ENCODE data around the gene NFATC2. TPM values are rescaled to one million over a fixed set of nuclear protein-coding genes. Genes with fewer than 3 reads are reported as not detected.

NFATC2 gene
- total RNA-seq, 1 experiment from 2014 or later = 5.0 TPM

- TF ChIP-seq YY1 (IDR thresholded peaks at IDR 0.05; ENCODE audit: extremely low read depth, insufficient replicate concordance, low read depth, low read length) (no peak), EZH2 (IDR thresholded peaks at IDR 0.05) (no peak), ZBTB33 (IDR thresholded peaks at IDR 0.05; ENCODE audit: extremely low read depth, insufficient replicate concordance, low read length) (no peak), ELF1 (IDR thresholded peaks at IDR 0.05; ENCODE audit: borderline replicate concordance, low read depth) (no peak), EGR1 (IDR thresholded peaks at IDR 0.05; ENCODE audit: low read depth) (no peak), POLR2A (IDR thresholded peaks at IDR 0.05; ENCODE audit: borderline replicate concordance, extremely low read depth, insufficient read depth, insufficient read length) (no peak), ZNF274 (IDR thresholded peaks at IDR 0.05; ENCODE audit: low read depth, low read length) (no peak), CBX3 (IDR thresholded peaks at IDR 0.05; ENCODE audit: low read depth) (no peak), MAX (IDR thresholded peaks at IDR 0.05) (no peak), FOSL1 (IDR thresholded peaks at IDR 0.05; ENCODE audit: low read depth) (no peak)
- TF ChIP-seq, protein P1, sequence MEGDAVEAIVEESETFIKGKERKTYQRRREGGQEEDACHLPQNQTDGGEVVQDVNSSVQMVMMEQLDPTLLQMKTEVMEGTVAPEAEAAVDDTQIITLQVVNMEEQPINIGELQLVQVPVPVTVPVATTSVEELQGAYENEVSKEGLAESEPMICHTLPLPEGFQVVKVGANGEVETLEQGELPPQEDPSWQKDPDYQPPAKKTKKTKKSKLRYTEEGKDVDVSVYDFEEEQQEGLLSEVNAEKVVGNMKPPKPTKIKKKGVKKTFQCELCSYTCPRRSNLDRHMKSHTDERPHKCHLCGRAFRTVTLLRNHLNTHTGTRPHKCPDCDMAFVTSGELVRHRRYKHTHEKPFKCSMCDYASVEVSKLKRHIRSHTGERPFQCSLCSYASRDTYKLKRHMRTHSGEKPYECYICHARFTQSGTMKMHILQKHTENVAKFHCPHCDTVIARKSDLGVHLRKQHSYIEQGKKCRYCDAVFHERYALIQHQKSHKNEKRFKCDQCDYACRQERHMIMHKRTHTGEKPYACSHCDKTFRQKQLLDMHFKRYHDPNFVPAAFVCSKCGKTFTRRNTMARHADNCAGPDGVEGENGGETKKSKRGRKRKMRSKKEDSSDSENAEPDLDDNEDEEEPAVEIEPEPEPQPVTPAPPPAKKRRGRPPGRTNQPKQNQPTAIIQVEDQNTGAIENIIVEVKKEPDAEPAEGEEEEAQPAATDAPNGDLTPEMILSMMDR (IDR thresholded peaks at IDR 0.05 in 2 of 3, conservative IDR thresholded peaks at IDR 0.05 in 1 of 3; ENCODE audit: borderline replicate concordance in 1 of 3, insufficient read depth in 1 of 3, low read depth in 2 of 3, low read length in 2 of 3) = no peak
- TF ChIP-seq, protein P2, sequence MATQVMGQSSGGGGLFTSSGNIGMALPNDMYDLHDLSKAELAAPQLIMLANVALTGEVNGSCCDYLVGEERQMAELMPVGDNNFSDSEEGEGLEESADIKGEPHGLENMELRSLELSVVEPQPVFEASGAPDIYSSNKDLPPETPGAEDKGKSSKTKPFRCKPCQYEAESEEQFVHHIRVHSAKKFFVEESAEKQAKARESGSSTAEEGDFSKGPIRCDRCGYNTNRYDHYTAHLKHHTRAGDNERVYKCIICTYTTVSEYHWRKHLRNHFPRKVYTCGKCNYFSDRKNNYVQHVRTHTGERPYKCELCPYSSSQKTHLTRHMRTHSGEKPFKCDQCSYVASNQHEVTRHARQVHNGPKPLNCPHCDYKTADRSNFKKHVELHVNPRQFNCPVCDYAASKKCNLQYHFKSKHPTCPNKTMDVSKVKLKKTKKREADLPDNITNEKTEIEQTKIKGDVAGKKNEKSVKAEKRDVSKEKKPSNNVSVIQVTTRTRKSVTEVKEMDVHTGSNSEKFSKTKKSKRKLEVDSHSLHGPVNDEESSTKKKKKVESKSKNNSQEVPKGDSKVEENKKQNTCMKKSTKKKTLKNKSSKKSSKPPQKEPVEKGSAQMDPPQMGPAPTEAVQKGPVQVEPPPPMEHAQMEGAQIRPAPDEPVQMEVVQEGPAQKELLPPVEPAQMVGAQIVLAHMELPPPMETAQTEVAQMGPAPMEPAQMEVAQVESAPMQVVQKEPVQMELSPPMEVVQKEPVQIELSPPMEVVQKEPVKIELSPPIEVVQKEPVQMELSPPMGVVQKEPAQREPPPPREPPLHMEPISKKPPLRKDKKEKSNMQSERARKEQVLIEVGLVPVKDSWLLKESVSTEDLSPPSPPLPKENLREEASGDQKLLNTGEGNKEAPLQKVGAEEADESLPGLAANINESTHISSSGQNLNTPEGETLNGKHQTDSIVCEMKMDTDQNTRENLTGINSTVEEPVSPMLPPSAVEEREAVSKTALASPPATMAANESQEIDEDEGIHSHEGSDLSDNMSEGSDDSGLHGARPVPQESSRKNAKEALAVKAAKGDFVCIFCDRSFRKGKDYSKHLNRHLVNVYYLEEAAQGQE (IDR thresholded peaks at IDR 0.05; ENCODE audit: low read depth) = no peak
- Histone ChIP-seq H3K4me1 (ENCODE audit: control insufficient read depth in 1 of 2, insufficient read depth in 2 of 2, low read length in 2 of 2) (no peaks in the 10 kb centered on the region), H2AFZ (ENCODE audit: low read depth, low read length, poor library complexity, severe bottlenecking) (no peak overlapping the region), H3K27me3 (ENCODE audit: insufficient read depth, low read length) (no peaks in the 10 kb centered on the region), H3K9me2 (ENCODE audit: insufficient read depth) (no peaks in the 10 kb centered on the region), H3K9ac (ENCODE audit: low read length) (no peak overlapping the region), H4K20me1 (ENCODE audit: insufficient read depth) (no peaks in the 10 kb centered on the region), H3K4me3 (replicated peaks in 1 of 2; ENCODE audit: low read depth in 1 of 2, low read length in 2 of 2) (no peak overlapping the region), H3K9me3 (ENCODE audit: control insufficient read depth in 1 of 2, insufficient read depth in 1 of 2, low read depth in 1 of 2, low read length in 2 of 2) (no peaks in the 10 kb centered on the region; a peak in 1 of 4 replicates), H3K4me2 (ENCODE audit: low read length) (no peak overlapping the region), H3K79me2 (ENCODE audit: insufficient read depth, low read length) (no peaks in the 10 kb centered on the region), H3K27ac (ENCODE audit: low read depth, low read length) (no peak overlapping the region), H3K36me3 (ENCODE audit: control insufficient read depth in 1 of 2, insufficient read depth in 2 of 2, low read length in 2 of 2) (no peaks in the 10 kb centered on the region)
- CTCF ChIA-PET = no interaction called here
- RAD21 ChIA-PET (ENCODE audit: low non-redundant PET in 1 of 2, low total read pairs in 2 of 2, uncharacterized antibody in 2 of 2, unreplicated experiment in 2 of 2) = no interaction called here
- no TSS peak for BruUV-seq (replicated peaks)
- no peak for DNase-seq (ENCODE audit: low read depth, low spot score)
- ATAC-seq = no peak
- POLR2A ChIA-PET = no interaction called here
- intact Hi-C loops (cut with micrococcal nuclease) = no loop called here
Measured at GRCh38 chr20:51575486-51575885, 33.0 kb upstream of the NFATC2 start.

Data from HCT116 (cell line).